ENCODE results near the gene GCN1.

DNA sequence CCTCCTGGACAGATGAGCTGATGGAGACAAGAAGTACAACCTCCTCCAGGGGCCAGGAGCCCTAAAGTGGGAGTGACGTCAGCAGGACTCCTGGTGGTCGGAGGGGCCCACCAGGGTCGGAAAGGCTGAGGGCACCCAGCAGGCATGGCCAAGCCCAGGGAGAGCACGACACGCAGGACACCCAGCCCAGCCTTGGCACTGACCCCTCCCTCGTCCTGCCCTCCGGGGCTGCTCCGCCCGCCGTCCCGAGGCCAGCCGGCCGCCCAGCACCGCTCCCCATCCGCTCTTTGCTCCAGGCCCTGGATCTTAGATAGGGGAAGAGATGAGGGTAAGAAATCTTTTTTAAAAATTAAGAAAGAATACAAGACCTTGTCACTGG is 20.8 kb upstream of the GCN1 start:
- TF ChIP-seq, protein P1, sequence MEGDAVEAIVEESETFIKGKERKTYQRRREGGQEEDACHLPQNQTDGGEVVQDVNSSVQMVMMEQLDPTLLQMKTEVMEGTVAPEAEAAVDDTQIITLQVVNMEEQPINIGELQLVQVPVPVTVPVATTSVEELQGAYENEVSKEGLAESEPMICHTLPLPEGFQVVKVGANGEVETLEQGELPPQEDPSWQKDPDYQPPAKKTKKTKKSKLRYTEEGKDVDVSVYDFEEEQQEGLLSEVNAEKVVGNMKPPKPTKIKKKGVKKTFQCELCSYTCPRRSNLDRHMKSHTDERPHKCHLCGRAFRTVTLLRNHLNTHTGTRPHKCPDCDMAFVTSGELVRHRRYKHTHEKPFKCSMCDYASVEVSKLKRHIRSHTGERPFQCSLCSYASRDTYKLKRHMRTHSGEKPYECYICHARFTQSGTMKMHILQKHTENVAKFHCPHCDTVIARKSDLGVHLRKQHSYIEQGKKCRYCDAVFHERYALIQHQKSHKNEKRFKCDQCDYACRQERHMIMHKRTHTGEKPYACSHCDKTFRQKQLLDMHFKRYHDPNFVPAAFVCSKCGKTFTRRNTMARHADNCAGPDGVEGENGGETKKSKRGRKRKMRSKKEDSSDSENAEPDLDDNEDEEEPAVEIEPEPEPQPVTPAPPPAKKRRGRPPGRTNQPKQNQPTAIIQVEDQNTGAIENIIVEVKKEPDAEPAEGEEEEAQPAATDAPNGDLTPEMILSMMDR (IDR thresholded peaks at IDR 0.05), result no peak
- no peak for TF ChIP-seq POLR2A (IDR thresholded peaks at IDR 0.05)
